A673 (cell line): ENCODE measurements around the gene SH2D3C.

Experiments
- CTCF ChIP-seq: fragments of 300-800, 200-600 bp; sonication (generic); conservative IDR thresholded peaks from 2 replicates; pipeline ENCODE4 v1.5.1; 2017; ENCODE audit warnings: low read depth, mild to moderate bottlenecking, antibody characterized with exemption, low read length, moderate library complexity, mixed read lengths
- EZH2 ChIP-seq: fragments of 200-600 bp; sonication (generic); IDR thresholded peaks from 2 replicates; pipeline ENCODE4 v1.6.1; 2017; ENCODE audit warnings: borderline replicate concordance, low read depth, mild to moderate bottlenecking, mixed read lengths, antibody characterized with exemption, low read length; ENCODE audit not compliant: poor library complexity, severe bottlenecking

DNA sequence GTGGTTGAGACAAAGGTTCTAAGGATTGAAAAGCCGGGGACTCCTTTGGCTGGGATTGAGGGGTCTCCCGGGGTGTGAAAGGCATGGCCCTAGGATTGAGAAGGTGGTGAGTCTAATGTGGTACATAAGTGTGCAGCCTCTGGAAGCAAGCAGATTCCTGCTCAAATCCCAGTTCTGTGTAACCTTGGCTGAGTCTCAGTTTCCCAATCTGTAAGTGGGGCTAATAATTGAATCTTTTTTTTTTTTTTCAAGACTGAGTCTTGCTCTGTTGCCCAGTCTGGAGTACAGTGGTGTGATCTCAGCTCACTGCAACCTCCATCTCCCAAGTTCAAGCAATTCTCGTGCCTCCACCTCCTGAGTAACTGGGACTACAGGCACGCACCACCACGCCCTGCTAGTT, 5.9 kb downstream of the SH2D3C start:
- TF ChIP-seq CTCF, result no peak
- no peak for TF ChIP-seq EZH2
